K562 (cell line): Measurements from ENCODE around the gene NACC1. TPM values are rescaled to one million over a fixed set of nuclear protein-coding genes. Genes with fewer than 3 reads are reported as not detected.

ENCODE experiments used
- DDX20 ChIP-seq: fragments of 450-650 bp; IDR thresholded peaks from 2 replicates; pipeline ENCODE4 v1.6.1; 2016; ENCODE audit warnings: missing genetic modification characterization, low read depth, mild to moderate bottlenecking, missing compliant biosample characterization, moderate library complexity
- FOXA1 ChIP-seq: fragments of 450-650 bp; IDR thresholded peaks from 2 replicates; pipeline ENCODE4 v1.6.1; 2016; ENCODE audit warnings: mild to moderate bottlenecking, borderline replicate concordance
- KHSRP ChIP-seq: fragments of 450-650 bp; IDR thresholded peaks from 2 replicates; pipeline ENCODE4 v1.6.1; 2017
- MYC ChIP-seq, 2 experiments: fragments of 250-450 bp in 1 of 2; sonication (Bioruptor Pico) in 1 of 2; IDR thresholded peaks; 2 replicates each; pipeline versions ENCODE4 v1.5.1 to v1.6.1; 2012 to 2021; ENCODE audit warnings: low read depth in 2 of 2, borderline replicate concordance in 1 of 2, improper control_type of control experiment in 1 of 2, low read length in 1 of 2, mild to moderate bottlenecking in 1 of 2, moderate library complexity in 1 of 2
- NR4A1 ChIP-seq, 2 experiments: fragments of 250-450 bp in 1 of 2; fragments of 450-650 bp in 1 of 2; sonication (Bioruptor Pico) in 1 of 2; IDR thresholded peaks; 2 replicates each; pipeline versions ENCODE4 v1.4.0 to v1.6.1; 2016 to 2020; ENCODE audit warnings: mild to moderate bottlenecking in 2 of 2, missing compliant biosample characterization in 1 of 2, missing genetic modification characterization in 1 of 2, moderate library complexity in 1 of 2
- PHTF2 ChIP-seq: fragments of 250-450 bp; sonication (Bioruptor Pico); IDR thresholded peaks from 2 replicates; pipeline ENCODE4 v1.5.0; 2021; ENCODE audit warnings: mild to moderate bottlenecking
- POLR2AphosphoS5 ChIP-seq: IDR thresholded peaks from 2 replicates; pipeline ENCODE4 v1.6.1; 2011; ENCODE audit warnings: mild to moderate bottlenecking, low read depth, low read length, moderate library complexity; ENCODE audit not compliant: control insufficient read depth, insufficient read depth
- RB1 ChIP-seq: fragments of 450-650 bp; IDR thresholded peaks from 2 replicates; pipeline ENCODE4 v1.6.1; 2017; ENCODE audit warnings: low read depth, mild to moderate bottlenecking
- RFX5 ChIP-seq: IDR thresholded peaks from 2 replicates; pipeline ENCODE4 v1.6.1; 2011; ENCODE audit warnings: low read depth, mild to moderate bottlenecking, improper control_type of control experiment, low read length
- SNIP1 ChIP-seq: fragments of 450-650 bp; IDR thresholded peaks from 2 replicates; pipeline ENCODE4 v1.7.1; 2017; ENCODE audit warnings: low read depth, mild to moderate bottlenecking
- TGIF2 ChIP-seq: sonication (generic); formaldehyde crosslinking; IDR thresholded peaks from 2 replicates; pipeline ENCODE4 v1.8.1; 2022; ENCODE audit warnings: mild to moderate bottlenecking, missing genetic modification reagents, moderate library complexity
- ZNF316 ChIP-seq: fragments of 450-650 bp; IDR thresholded peaks from 2 replicates; pipeline ENCODE4 v1.6.1; 2016
- ZNF431 ChIP-seq: sonication (generic); formaldehyde crosslinking; IDR thresholded peaks from 2 replicates; pipeline ENCODE4 v1.8.0; 2022; ENCODE audit warnings: mild to moderate bottlenecking, missing genetic modification reagents
- polyA plus RNA-seq, 8 experiments: library from polyadenylated mRNA; depleted of rRNA in 4 of 8; stranded (reverse) in 5 of 8; unstranded in 3 of 8; fragments of >200 nt; fragmentation: Nextera tagmentation in 2 of 8; fragmentation: Illumina TruSeq in 1 of 8; extraction: Ambion mirVana in 2 of 8; extraction: Trizol in 1 of 8; gene quantifications; 2 replicates each; pipeline versions ENCODE4 v1.2.1 to v1.2.3, GENCODE V29; 2011 to 2014; ENCODE audit warnings: inconsistent platforms in 1 of 8, missing spikeins in 1 of 8
- total RNA-seq, 7 experiments: library from RNA; depleted of rRNA in 6 of 7; stranded (reverse); fragments of >200 nt in 6 of 7; fragmentation: Illumina TruSeq in 2 of 7; extraction: Trizol in 2 of 7; gene quantifications; 2 replicates each; pipeline versions ENCODE4 v1.2.1 to v1.2.3, GENCODE V29; 2011 to 2021; ENCODE audit warnings: low replicate concordance in 1 of 7
- TF ChIP-seq, protein P1 (sequence below): fragments of 450-650 bp; IDR thresholded peaks from 2 replicates; pipeline ENCODE4 v1.6.1; 2017; ENCODE audit warnings: mild to moderate bottlenecking, moderate library complexity
- TF ChIP-seq, protein P2 (sequence below): IDR thresholded peaks from 3 replicates; pipeline ENCODE4 v1.6.1; 2011; ENCODE audit warnings: borderline replicate concordance, mild to moderate bottlenecking, moderate library complexity; ENCODE audit not compliant: insufficient read length; ENCODE audit errors: extremely low read depth
- TF ChIP-seq, protein P3 (sequence below): fragments of 450-650 bp; IDR thresholded peaks from 2 replicates; pipeline ENCODE4 v1.6.1; 2017; ENCODE audit warnings: antibody characterized with exemption, mild to moderate bottlenecking
- TF ChIP-seq, protein P4 (sequence below): fragments of 450-650 bp; conservative IDR thresholded peaks from 2 replicates; pipeline ENCODE4 v1.6.1; 2016; ENCODE audit warnings: missing genetic modification characterization, low read depth, mild to moderate bottlenecking, control low read depth, missing compliant biosample characterization

The NACC1 gene
- total and polyA plus RNA-seq, 9 of the 15 experiments (the other 6 are each of a cell fraction or from before 2014, with no cell fraction given) = 0.04 to 96.6 (median 25.8) TPM

DNA sequence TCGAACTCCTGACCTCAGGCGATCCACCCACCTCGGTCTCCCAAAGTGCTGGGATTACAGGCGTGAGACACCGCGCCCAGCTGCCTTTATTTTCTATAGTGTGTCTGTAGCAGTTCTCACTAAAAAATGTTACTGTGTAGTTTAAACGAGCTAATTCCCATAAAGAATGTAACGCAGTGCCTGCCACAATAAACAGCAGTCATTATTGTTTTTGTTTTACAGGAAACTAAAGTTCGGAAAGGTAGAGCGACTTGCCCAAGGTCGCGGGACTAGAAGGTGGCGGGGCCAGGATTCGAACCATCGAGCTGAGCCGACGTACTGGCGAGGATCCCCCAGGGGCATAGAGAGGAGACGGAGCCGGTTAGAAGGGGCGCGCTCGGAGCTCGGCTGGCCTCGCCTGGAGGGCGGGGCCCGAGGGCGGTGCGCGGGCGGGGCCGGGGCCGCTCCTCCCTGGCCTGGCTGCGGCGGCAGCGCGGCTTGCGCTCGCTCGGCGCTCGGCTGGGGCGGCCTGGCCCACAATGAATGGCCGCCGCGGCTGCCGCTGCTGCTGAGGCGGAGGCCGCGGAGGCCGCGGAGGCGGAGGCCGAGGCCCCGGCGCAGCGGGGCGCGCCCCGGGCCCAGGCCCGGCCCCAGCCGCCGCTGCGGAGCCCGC, at the start of gene NACC1 (continued):
- TF ChIP-seq, protein P1, sequence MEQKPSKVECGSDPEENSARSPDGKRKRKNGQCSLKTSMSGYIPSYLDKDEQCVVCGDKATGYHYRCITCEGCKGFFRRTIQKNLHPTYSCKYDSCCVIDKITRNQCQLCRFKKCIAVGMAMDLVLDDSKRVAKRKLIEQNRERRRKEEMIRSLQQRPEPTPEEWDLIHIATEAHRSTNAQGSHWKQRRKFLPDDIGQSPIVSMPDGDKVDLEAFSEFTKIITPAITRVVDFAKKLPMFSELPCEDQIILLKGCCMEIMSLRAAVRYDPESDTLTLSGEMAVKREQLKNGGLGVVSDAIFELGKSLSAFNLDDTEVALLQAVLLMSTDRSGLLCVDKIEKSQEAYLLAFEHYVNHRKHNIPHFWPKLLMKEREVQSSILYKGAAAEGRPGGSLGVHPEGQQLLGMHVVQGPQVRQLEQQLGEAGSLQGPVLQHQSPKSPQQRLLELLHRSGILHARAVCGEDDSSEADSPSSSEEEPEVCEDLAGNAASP = no peak
- TF ChIP-seq PHTF2 (CRISPR knock-in tag) (no peak), FOXA1 (no peak), ZNF316 (no peak), MYC (IDR thresholded peaks at IDR 0.05; ENCODE audit: low read depth, low read length) (no peak), MYC (CRISPR knock-in tag; IDR thresholded peaks at IDR 0.05; ENCODE audit: borderline replicate concordance, low read depth) (no peak), DDX20 (tag) (no peak), ZNF431 (CRISPR knock-in tag) (no peak), POLR2AphosphoS5 (peak; percentile 38; the same call in 1 of the 2 replicates), SNIP1 (no peak), NR4A1 (CRISPR knock-in tag; IDR thresholded peaks at IDR 0.05) (no peak), NR4A1 (tag; IDR thresholded peaks at IDR 0.05) (no peak), RB1 (peak; percentile 69), RFX5 (no peak), TGIF2 (CRISPR knock-in tag) (no peak), KHSRP (no peak)
- TF ChIP-seq, protein P2, sequence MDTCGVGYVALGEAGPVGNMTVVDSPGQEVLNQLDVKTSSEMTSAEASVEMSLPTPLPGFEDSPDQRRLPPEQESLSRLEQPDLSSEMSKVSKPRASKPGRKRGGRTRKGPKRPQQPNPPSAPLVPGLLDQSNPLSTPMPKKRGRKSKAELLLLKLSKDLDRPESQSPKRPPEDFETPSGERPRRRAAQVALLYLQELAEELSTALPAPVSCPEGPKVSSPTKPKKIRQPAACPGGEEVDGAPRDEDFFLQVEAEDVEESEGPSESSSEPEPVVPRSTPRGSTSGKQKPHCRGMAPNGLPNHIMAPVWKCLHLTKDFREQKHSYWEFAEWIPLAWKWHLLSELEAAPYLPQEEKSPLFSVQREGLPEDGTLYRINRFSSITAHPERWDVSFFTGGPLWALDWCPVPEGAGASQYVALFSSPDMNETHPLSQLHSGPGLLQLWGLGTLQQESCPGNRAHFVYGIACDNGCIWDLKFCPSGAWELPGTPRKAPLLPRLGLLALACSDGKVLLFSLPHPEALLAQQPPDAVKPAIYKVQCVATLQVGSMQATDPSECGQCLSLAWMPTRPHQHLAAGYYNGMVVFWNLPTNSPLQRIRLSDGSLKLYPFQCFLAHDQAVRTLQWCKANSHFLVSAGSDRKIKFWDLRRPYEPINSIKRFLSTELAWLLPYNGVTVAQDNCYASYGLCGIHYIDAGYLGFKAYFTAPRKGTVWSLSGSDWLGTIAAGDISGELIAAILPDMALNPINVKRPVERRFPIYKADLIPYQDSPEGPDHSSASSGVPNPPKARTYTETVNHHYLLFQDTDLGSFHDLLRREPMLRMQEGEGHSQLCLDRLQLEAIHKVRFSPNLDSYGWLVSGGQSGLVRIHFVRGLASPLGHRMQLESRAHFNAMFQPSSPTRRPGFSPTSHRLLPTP = peak; percentile 91
- TF ChIP-seq, protein P3, sequence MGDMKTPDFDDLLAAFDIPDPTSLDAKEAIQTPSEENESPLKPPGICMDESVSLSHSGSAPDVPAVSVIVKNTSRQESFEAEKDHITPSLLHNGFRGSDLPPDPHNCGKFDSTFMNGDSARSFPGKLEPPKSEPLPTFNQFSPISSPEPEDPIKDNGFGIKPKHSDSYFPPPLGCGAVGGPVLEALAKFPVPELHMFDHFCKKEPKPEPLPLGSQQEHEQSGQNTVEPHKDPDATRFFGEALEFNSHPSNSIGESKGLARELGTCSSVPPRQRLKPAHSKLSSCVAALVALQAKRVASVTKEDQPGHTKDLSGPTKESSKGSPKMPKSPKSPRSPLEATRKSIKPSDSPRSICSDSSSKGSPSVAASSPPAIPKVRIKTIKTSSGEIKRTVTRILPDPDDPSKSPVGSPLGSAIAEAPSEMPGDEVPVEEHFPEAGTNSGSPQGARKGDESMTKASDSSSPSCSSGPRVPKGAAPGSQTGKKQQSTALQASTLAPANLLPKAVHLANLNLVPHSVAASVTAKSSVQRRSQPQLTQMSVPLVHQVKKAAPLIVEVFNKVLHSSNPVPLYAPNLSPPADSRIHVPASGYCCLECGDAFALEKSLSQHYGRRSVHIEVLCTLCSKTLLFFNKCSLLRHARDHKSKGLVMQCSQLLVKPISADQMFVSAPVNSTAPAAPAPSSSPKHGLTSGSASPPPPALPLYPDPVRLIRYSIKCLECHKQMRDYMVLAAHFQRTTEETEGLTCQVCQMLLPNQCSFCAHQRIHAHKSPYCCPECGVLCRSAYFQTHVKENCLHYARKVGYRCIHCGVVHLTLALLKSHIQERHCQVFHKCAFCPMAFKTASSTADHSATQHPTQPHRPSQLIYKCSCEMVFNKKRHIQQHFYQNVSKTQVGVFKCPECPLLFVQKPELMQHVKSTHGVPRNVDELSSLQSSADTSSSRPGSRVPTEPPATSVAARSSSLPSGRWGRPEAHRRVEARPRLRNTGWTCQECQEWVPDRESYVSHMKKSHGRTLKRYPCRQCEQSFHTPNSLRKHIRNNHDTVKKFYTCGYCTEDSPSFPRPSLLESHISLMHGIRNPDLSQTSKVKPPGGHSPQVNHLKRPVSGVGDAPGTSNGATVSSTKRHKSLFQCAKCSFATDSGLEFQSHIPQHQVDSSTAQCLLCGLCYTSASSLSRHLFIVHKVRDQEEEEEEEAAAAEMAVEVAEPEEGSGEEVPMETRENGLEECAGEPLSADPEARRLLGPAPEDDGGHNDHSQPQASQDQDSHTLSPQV = no peak
- TF ChIP-seq, protein P4, sequence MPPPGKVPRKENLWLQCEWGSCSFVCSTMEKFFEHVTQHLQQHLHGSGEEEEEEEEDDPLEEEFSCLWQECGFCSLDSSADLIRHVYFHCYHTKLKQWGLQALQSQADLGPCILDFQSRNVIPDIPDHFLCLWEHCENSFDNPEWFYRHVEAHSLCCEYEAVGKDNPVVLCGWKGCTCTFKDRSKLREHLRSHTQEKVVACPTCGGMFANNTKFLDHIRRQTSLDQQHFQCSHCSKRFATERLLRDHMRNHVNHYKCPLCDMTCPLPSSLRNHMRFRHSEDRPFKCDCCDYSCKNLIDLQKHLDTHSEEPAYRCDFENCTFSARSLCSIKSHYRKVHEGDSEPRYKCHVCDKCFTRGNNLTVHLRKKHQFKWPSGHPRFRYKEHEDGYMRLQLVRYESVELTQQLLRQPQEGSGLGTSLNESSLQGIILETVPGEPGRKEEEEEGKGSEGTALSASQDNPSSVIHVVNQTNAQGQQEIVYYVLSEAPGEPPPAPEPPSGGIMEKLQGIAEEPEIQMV = no peak
